KBM-7 (cell line): ENCODE data around the gene SYNE3.

Source experiments
- DNase-seq: peaks from one replicate; pipeline ENCODE4 v3.0.0-alpha.2; 2015
- in situ Hi-C: fragments of 300-500 bp; cut with MboI; formaldehyde crosslinking; loops from 2 replicates; pipeline ENCODE4 v1.14.3; 2020; ENCODE audit warnings: low sequenced_read_pairs, low pct_unique_long_range_greater_than_20kb, mixed read lengths

SYNE3 gene

DNA sequence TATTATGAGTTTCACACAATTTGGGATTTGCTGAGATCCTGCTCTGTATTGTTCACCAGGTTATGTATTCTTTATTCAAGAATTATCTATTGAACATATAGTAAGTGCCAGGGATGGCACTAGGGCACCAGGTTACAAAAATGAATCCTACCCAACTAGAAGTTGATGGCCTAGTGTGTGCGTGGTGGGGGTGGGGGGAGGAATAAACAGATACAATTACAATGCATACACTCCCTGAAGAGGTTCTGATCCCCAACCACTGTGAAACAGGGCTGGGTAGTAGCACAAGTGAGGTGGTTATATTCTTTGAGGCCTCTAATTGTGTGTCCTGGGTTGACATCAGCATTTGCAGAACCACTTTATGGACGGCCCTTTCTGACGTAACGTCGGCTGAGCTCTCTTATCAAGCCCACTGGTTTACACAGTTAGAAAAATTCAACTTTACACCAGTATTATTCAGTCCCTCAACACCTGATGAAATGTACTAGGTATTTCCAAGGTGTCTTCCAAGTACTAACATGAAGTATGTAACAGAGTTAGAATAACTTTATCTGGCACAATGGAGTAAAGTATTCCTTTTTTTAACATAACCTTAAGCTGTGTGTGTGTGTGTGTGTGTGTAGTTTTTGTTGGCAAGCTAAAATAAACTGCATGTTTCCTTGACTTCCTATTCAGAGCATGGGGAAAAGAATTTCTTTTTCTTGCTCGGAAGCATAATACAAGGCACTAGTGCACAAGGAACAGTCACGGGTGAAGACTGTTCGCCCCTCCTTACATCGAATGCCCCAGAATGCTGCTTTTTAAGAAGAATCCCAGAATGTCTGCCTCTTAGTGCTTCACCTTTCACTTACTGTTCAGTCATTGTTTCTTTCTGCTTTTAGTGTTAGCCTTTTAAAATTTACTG, 10.3 kb upstream of the SYNE3 start:
- DNase-seq, result no peak
- in situ Hi-C loops, result no loop called here

GRCh38 chr14:95525999-95526398, 9.5 kb upstream of the SYNE3 start:
- DNase-seq, result no peak
- in situ Hi-C loops, result no loop called here

GRCh38 chr14:95524706-95525512, 8.5 kb upstream of the SYNE3 start:
- no peak for DNase-seq
- in situ Hi-C loops, result no loop called here

DNA sequence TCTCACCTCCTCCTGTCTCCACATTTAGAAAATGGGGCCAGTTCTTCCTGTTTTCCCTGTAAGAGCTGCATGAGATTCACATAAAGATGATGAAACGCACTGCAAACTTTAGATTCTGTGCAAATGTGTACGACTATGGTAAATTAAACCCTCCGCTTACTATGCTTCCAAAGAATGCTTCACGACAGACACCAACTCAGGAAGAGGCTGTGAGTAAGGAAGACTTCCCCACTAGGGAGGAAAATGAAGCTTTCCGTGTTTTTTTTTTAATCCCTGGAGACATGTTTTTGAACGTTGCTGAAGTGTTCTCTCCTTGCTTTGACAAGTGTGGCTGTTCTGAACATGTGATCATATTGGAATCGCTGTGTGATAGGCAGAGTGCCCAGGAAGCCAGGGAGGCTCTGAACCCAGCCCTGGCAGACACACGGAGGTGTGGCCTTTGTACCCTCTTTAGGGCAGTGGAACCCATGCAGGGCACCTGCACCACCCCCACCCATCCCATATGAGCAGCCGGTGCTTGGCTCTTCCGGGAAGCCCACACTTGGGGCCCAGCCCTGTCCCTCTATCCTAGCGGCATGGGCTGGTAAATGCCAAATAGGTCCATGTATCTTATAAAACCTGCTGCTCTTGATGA, 7.5 kb upstream of the SYNE3 start:
- DNase-seq, result peak; percentile 70

GRCh38 chr14:95523051-95523814, 6.8 kb upstream of the SYNE3 start:
- in situ Hi-C loops, result no loop called here
- DNase-seq, result peak; percentile 51

More for the DNA sequence above, 7.5 kb upstream of the SYNE3 start:
- in situ Hi-C loops, result no loop called here

DNA sequence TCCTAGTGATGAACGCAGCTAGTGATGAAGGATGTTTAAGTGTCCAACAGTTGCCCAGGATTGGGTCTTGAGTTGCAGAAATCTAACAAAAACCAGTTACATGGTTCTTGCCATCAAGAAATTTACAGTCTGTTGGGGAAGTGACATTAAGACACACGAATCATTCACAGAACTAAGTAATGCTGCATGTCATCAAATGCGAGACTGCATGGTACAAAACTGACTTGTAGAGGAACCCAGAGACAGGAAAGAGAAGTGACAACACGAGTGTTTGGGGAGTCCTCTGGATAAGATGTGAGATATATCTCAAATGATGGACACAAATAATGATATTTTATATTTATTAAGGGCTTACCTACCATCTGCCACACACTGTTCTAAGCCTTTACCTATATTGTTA, 6.1 kb upstream of the SYNE3 start:
- DNase-seq, result no peak
- in situ Hi-C loops, result no loop called here

DNA sequence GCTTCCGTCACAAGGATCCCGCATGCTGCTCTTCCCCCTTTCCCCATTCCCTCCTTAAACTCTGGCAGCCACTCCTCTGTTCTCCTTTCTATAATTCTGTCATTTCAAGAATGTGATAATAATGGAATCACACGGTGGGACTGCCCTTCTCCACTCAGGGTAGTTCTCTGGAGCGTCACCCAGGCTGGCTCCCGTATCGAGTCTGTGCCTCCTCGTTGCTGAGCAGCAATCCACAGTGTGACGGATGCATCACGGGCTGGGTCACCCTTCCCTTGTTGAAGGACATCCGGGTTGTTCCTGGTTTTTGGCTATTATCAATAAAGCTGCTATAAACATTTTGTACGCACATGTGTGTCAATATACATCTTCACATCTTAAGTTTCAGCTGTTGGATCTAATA, 5.7 kb upstream of the SYNE3 start:
- DNase-seq, result no peak
- in situ Hi-C loops, result no loop called here

- DNase-seq, result no peak
- in situ Hi-C loops, result no loop called here
These were observed 4.6 kb upstream of the SYNE3 start for GRCh38 chr14:95521001-95521400.

- DNase-seq, result no peak
- in situ Hi-C loops, result no loop called here
These were observed 3.9 kb upstream of the SYNE3 start for GRCh38 chr14:95520346-95520745.

DNA sequence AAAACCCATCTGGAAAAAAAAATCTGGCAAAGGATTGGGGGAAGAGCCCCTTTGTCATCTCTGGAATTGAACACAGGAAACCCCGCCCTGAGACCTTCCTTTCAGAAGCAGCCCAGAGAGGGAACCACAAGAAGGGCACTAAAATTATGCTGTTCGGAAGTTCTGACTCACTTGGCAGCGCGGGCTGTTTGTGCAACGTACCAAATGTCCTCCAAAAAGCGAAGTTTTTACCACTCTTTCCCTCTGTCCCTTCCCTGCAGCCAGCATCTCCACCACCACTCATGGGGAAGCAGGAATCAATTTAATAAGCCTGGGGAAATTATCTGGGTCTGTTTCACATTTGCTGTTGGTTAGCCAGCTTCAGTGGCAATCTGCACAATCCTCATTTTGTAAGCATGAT, 3.2 kb upstream of the SYNE3 start:
- in situ Hi-C loops, result no loop called here
- DNase-seq, result peak; percentile 75

DNA sequence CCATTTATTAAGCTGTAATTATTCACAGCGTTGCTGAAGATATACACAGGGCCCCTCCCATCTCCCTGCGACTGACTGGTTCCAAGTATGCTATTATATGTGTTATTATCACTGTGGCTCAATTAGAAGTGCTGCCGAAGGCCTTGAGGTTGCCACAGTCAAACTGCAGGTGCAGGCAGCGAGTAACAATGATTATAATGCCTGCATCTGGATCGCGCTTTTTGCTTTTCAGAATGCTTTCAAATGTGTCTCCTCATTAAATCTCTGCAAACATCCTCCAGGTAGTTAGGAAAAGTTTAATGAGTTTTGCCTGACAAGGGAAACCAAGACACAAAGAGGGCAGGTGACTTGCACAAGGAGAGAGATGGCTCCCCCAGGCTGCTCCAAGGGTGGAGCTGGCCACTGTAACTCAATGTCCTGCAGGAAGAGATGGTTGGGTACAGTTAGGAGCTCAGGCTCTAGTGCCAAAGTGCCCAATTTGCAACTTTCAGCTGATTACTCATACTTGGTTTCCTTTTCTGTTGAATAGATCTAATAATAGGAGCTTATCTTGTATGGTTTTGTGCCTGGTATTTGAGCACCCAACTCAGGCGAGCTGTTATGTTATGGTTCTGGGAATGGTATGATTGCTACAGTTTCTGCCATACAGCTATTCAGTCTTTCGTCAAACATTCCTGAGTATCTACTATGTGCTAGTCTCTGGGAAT, 1.7 kb upstream of the SYNE3 start:
- in situ Hi-C loops, result no loop called here

DNA sequence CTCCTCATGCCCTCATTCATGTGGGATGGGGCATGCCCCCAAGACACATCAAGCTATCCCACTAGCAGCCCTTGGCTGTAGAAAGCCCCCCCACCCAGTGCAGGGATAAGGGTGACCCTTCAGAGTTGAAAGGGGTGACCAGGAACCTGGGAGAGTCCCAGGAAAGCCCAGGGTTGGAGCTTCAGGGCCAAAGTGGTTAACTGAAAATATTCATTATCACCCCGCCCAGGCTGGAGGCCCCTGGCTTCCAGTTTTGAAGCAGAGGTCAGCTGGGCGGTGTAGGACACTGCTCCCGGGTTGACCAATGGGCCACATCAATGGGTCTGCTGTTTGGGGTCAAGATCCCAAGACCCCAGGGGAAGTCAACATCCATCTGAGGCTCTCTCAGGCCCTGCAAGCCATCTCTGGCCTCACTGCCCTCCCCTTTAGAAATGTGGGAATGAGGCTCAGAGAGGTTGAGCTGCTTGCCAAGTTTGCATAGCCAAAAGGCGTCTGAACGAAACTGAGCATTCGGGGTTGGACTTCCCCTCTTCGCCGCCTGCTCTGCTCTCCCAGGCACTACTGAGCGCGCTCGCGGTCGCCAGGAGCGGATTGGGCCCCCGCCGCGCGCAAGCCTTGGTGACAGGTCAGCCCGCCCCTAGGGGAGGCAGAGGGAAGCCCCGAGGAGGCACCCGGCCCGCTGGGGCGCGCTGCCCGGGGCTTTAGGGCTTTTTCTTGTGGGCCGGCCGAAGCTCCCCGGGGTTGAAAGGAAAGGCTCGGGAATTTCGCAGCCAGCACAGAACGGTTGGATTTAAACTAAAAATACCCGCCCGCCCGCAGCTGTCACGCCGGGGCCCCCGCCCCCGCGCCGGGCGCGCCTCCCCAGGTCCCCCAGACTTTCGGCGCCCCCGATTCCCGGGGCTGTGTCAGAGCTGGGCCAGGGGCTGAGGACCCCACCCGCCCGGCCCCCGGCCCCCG, 576 bp downstream of the SYNE3 start:
- peak; percentile 71 for DNase-seq

More for the DNA sequence above, 1.7 kb upstream of the SYNE3 start:
- no peak for DNase-seq

DNA sequence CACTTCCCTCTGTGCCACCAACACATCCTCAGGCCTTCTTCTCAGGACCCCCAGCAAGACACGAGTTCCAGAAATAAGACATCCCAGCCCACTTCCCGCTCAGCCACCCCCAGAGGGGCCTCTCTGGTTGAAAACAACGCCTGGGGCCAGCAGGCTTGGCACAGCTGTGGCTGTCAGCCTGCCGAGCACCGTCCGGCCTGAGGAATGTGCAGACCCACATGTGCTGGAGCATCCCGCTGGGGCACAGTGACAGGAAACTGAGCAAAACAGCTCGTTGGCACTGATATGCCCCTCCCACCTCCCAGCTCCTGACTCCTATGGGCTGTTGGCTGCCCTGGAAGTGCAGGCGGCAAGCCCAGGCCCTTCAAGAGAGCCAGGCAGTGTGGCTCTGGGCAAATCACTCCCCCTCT, 1.4 kb downstream of the SYNE3 start:
- DNase-seq, result peak; percentile 75
- in situ Hi-C loops, result no loop called here

More for the DNA sequence above, 576 bp downstream of the SYNE3 start:
- in situ Hi-C loops, result no loop called here

DNA sequence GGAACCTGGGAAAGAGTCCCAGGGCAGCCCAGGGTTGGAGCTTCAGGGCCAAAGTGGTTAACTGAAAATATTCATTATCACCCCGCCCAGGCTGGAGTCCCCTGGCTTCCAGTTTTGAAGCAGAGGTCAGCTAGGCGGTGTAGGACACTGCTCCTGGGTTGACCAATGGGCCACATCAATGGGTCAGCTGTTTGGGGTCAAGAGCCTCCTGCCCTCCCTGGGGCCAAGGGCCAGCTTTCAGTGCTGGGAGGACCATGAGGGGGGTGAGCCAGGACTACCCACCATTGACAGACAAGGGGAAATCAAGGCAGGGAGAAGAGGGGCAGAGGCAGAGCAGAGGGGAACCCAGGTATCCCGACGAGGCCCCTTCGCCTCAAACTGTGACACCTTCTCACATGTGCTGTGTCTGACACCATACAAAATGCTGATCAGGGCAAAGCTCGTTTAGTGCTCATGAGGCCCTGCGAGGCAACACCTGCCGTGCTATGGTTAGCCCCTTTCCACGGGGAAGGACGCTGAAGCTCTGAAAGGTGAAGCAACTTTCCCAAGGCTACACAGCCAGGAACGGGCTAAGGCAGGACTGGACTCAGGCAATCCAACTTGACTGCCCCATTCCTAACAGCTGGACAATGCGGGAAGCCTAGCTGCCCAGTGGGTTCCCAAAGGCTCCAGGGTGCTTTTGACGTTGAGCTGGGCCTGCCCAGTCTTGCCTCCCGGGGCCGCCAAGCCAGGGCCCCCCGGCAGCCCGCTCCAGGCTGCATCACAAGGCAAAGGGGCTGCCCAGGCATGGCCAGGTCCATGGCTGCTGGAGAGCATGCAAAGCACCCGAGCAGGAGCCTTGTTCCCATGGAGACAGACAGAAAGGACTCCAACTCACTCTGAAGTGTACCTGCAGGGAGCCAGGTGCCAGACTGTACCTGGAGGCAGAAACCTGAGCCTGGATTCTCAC, 2.0 kb downstream of the SYNE3 start:
- no peak for DNase-seq
- in situ Hi-C loops, result no loop called here

GRCh38 chr14:95513291-95513690, 3.2 kb downstream of the SYNE3 start:
- in situ Hi-C loops, result no loop called here
- no peak for DNase-seq

- no peak for DNase-seq
- in situ Hi-C loops, result no loop called here
These were observed 4.8 kb downstream of the SYNE3 start for GRCh38 chr14:95511687-95512086.
